Suppressor macrophage treated with lipopolysaccharide for 4 hours (primary cell): ENCODE results near the gene SELP.

Source experiments
- DNase-seq: peaks from one replicate; pipeline ENCODE4 v3.0.0-alpha.2; 2020

SELP gene

GRCh38 chr1:169574336-169574735 is 55.6 kb downstream of the SELP start:
- DNase-seq, result no peak

GRCh38 chr1:169572187-169572586 is 57.7 kb downstream of the SELP start:
- DNase-seq, result no peak

GRCh38 chr1:169571450-169571849 is 58.5 kb downstream of the SELP start:
- no peak for DNase-seq

- no peak for DNase-seq
These were observed 59.8 kb downstream of the SELP start for GRCh38 chr1:169570172-169570574.

GRCh38 chr1:169568497-169568896 is 61.4 kb downstream of the SELP start:
- DNase-seq, result no peak

- no peak for DNase-seq
These were observed 64.3 kb downstream of the SELP start for GRCh38 chr1:169565335-169566271.

GRCh38 chr1:169563650-169564049 is 66.3 kb downstream of the SELP start:
- no peak for DNase-seq

GRCh38 chr1:169563019-169563615 is 66.8 kb downstream of the SELP start:
- DNase-seq, result no peak

GRCh38 chr1:169561692-169562091 is 68.2 kb downstream of the SELP start:
- DNase-seq, result no peak

- DNase-seq, result no peak
These were observed 72.8 kb downstream of the SELP start for GRCh38 chr1:169557131-169557530.

- DNase-seq, result peak; percentile 53
These were observed 79.6 kb downstream of the SELP start for GRCh38 chr1:169550294-169550693.

- DNase-seq, result no peak
These were observed 81.6 kb downstream of the SELP start for GRCh38 chr1:169548282-169548681.

- peak; percentile 86 for DNase-seq
These were observed 83.6 kb downstream of the SELP start for GRCh38 chr1:169546087-169546995.

- DNase-seq, result no peak
These were observed 84.5 kb downstream of the SELP start for GRCh38 chr1:169545472-169545871.

GRCh38 chr1:169538998-169539871 is 90.7 kb downstream of the SELP start:
- DNase-seq, result no peak
